BJ (cell line): ENCODE results near the gene SSBP2. TPM values are rescaled to one million over a fixed set of nuclear protein-coding genes. Genes with fewer than 3 reads are reported as not detected.
"Not testable (repeated sequence)": the region's sequence is repeated elsewhere in the genome, so short reads cannot be mapped to it uniquely, and the experiment has no call there.

Experiments
- CTCF ChIA-PET: fragments of 350-600 bp; formaldehyde crosslinking; extraction: SDS; loops from one replicate; lab custom pipeline; 2021; ENCODE audit warnings: antibody characterized with exemption, inconsistent platforms; lab: Yijun Ruan, JAX
- POLR2A ChIA-PET: fragments of 300-600 bp; sonication (Branson Sonifier 250); formaldehyde crosslinking; extraction: SDS; loops from one replicate; lab custom pipeline; 2021; ENCODE audit warnings: antibody characterized with exemption; lab: Charles Lee
- DNase-seq: peaks from one replicate; pipeline ENCODE4 v3.0.0-alpha.2; 2011; ENCODE audit warnings: low read depth
- H3K27me3 ChIP-seq: 2 replicates; pipeline ENCODE4 v1.6.0; 2011; ENCODE audit warnings: low read length; ENCODE audit not compliant: control insufficient read depth, insufficient read depth
- H3K36me3 ChIP-seq: 2 replicates; pipeline ENCODE4 v1.5.1; 2011; ENCODE audit warnings: low read length; ENCODE audit not compliant: control insufficient read depth, insufficient read depth
- H3K4me3 ChIP-seq: 2 replicates; pipeline ENCODE4 v1.5.1; 2011; ENCODE audit warnings: low read depth, mild to moderate bottlenecking, control low read depth, low read length
- polyA plus RNA-seq: library from polyadenylated mRNA; depleted of rRNA; stranded (reverse); fragments of >200 nt; gene quantifications from 2 replicates; pipeline ENCODE4 v1.2.3, GENCODE V29; 2011
- TF ChIP-seq, protein P1 (sequence below): IDR thresholded peaks from 2 replicates; pipeline ENCODE4 v1.5.1; 2011; ENCODE audit warnings: low read depth, mild to moderate bottlenecking, control low read depth, inconsistent platforms, low read length, moderate library complexity; ENCODE audit not compliant: insufficient read depth

The SSBP2 gene
- polyA plus RNA-seq, 1 experiment, result 68.8 TPM

DNA sequence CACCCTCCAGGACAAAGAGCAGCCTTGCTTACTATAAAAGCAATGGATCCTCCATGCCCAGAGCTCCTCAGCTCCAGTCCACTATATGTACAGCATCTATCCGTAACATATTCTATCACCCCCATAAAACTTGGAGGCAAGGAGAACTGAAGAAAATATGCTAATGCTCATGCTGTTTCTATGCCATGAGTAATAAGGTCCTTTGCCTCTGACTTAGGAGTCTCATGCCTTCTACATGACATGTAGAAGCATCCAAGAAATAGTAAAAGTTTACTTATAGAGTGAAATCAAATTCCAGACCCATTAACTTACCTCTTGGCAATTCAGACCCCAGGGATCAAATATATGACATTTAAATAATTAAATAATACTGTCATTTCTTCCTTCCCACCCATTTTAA lies 33.7 kb downstream of the SSBP2 start:
- TF ChIP-seq, protein P1, sequence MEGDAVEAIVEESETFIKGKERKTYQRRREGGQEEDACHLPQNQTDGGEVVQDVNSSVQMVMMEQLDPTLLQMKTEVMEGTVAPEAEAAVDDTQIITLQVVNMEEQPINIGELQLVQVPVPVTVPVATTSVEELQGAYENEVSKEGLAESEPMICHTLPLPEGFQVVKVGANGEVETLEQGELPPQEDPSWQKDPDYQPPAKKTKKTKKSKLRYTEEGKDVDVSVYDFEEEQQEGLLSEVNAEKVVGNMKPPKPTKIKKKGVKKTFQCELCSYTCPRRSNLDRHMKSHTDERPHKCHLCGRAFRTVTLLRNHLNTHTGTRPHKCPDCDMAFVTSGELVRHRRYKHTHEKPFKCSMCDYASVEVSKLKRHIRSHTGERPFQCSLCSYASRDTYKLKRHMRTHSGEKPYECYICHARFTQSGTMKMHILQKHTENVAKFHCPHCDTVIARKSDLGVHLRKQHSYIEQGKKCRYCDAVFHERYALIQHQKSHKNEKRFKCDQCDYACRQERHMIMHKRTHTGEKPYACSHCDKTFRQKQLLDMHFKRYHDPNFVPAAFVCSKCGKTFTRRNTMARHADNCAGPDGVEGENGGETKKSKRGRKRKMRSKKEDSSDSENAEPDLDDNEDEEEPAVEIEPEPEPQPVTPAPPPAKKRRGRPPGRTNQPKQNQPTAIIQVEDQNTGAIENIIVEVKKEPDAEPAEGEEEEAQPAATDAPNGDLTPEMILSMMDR, result no peak
- Histone ChIP-seq H3K4me3 (no peak overlapping the region), H3K36me3 (no peaks in the 10 kb centered on the region), H3K27me3 (no peaks in the 10 kb centered on the region)
- no peak for DNase-seq
- ChIA-PET POLR2A (no interaction called here), CTCF (no interaction called here)

DNA sequence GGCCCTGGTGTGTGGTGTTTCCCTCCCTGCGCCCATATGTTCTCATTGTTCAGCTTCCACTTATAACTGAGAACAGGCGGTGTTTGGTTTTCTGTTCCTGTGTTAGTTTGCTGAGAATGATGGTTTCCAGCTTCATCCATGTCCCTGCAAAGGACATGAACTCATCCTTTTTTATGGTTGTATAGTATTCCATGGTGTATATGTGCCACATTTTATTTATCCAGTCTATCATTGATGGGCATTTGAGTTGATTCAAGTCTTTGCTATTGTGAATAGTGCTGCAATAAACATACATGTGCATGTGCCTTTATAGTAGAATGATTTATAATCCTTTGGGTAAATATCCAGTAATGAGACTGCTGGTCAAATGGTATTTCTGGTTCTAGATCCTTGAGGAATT lies 36.8 kb downstream of the SSBP2 start:
- CTCF ChIA-PET, DNase-seq, H3K4me3 ChIP-seq, H3K27me3 ChIP-seq, POLR2A ChIA-PET, H3K36me3 ChIP-seq: not testable (repeated sequence)

DNA sequence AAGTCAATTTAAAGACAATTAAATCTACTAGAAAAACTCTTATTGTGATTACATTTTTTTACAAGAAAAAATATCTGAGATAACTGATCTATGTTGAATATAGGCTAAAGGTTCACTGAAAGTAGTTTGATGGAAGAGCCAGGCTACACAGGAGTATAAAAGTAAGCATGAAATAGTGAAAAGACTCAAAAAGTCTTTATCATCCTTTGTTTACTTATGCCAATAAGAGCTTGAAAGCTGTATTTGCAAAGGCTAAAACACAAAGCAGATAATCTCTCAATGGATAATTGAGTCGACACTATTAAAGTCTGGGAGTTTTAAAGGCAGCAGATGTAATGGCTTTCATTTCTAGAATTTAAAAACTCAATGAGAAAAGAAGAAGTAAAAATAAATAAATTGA lies 42.0 kb downstream of the SSBP2 start:
- CTCF ChIA-PET, result interaction anchor here (0.8 kb wide), 1 partner anchor 25 kb away, joined by 3 read pairs; no protein-coding TSS in a partner anchor
- POLR2A ChIA-PET, result no interaction called here

GRCh38 chr5:81703840-81704239 lies 47.1 kb downstream of the SSBP2 start:
- no peak overlapping the region for H3K4me3 ChIP-seq
- H3K27me3 ChIP-seq, result no peaks in the 10 kb centered on the region
- ChIA-PET POLR2A (no interaction called here), CTCF (no interaction called here)
- TF ChIP-seq, protein P1, result no peak
- H3K36me3 ChIP-seq, result no peaks in the 10 kb centered on the region
- DNase-seq, result no peak

More for the DNA sequence above, 42.0 kb downstream of the SSBP2 start:
- H3K4me3 ChIP-seq, result no peak overlapping the region
- H3K27me3 ChIP-seq, result no peaks in the 10 kb centered on the region
- DNase-seq, result no peak
- H3K36me3 ChIP-seq, result no peaks in the 10 kb centered on the region
- TF ChIP-seq, protein P1, result no peak

GRCh38 chr5:81700166-81700565 lies 50.7 kb downstream of the SSBP2 start:
- H3K27me3 ChIP-seq, result no peaks in the 10 kb centered on the region
- no peak overlapping the region for H3K4me3 ChIP-seq
- H3K36me3 ChIP-seq, result no peaks in the 10 kb centered on the region
- TF ChIP-seq, protein P1, result no peak
- no peak for DNase-seq
- CTCF ChIA-PET, result no interaction called here
- POLR2A ChIA-PET, result no interaction called here

GRCh38 chr5:81698813-81699212 lies 52.1 kb downstream of the SSBP2 start:
- POLR2A ChIA-PET, result no interaction called here
- H3K27me3 ChIP-seq, result no peaks in the 10 kb centered on the region
- TF ChIP-seq, protein P1, result no peak
- CTCF ChIA-PET, result no interaction called here
- no peak for DNase-seq
- no peak overlapping the region for H3K4me3 ChIP-seq
- no peaks in the 10 kb centered on the region for H3K36me3 ChIP-seq
